SU-DHL-6 (cell line): ENCODE results near the gene C6orf52.

Source experiments
- CTCF ChIP-seq: fragments of 200-600 bp; sonication (generic); IDR thresholded peaks from one replicate; pipeline ENCODE4 v1.5.1; 2017; ENCODE audit warnings: antibody characterized with exemption, mild to moderate bottlenecking, low read length, moderate library complexity; ENCODE audit not compliant: insufficient read depth, poor library complexity, severe bottlenecking
- EZH2phosphoT487 ChIP-seq: fragments of 200-600 bp; sonication (generic), shearing (Covaris generic); conservative IDR thresholded peaks from 2 replicates; pipeline ENCODE4 v1.6.1; 2018; ENCODE audit warnings: mild to moderate bottlenecking, antibody characterized with exemption, low read length, moderate library complexity, mixed read lengths

GRCh38 chr6:10733151-10733715 is 38.8 kb upstream of the C6orf52 start:
- no peak for TF ChIP-seq CTCF
- no peak for TF ChIP-seq EZH2phosphoT487
